Mammary epithelial cell (primary cell): ENCODE results near the gene ST3GAL4.

Experiments
- EZH2 ChIP-seq: IDR thresholded peaks from 2 replicates; pipeline ENCODE4 v1.6.1; 2012; ENCODE audit warnings: low read length, inconsistent platforms, borderline replicate concordance
- TF ChIP-seq, protein P1 (sequence below), 2 donors: IDR thresholded peaks in 1 of 2; conservative IDR thresholded peaks in 1 of 2; 2 replicates each; pipeline ENCODE4 v1.5.1; 2011 to 2012; ENCODE audit warnings: inconsistent platforms in 2 of 2, low read length in 2 of 2, mild to moderate bottlenecking in 2 of 2, control low read depth in 1 of 2, low read depth in 1 of 2; ENCODE audit not compliant: insufficient read depth in 1 of 2; ENCODE audit errors: extremely low read depth in 1 of 2

DNA sequence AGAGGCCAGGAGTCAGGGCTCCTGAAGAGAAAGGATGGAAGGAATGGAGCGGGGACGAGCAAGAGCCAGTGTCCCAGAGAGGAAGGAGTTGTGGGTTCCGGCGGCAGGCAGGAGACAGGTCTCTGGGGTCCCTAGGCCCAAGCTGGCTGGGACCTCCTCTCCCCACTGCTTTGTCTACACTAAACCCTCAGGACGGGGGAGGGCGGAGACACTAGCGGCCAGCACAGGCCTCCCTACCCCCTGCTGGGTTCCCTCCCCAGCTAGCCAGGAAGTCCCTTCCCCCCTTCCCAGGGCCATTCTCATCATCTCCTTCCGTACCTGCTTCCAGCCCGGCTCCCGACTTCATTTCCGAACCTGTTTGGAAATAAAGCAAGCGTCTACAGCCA lies 79.5 kb downstream of the ST3GAL4 start:
- TF ChIP-seq EZH2, result no peak
- TF ChIP-seq, protein P1, sequence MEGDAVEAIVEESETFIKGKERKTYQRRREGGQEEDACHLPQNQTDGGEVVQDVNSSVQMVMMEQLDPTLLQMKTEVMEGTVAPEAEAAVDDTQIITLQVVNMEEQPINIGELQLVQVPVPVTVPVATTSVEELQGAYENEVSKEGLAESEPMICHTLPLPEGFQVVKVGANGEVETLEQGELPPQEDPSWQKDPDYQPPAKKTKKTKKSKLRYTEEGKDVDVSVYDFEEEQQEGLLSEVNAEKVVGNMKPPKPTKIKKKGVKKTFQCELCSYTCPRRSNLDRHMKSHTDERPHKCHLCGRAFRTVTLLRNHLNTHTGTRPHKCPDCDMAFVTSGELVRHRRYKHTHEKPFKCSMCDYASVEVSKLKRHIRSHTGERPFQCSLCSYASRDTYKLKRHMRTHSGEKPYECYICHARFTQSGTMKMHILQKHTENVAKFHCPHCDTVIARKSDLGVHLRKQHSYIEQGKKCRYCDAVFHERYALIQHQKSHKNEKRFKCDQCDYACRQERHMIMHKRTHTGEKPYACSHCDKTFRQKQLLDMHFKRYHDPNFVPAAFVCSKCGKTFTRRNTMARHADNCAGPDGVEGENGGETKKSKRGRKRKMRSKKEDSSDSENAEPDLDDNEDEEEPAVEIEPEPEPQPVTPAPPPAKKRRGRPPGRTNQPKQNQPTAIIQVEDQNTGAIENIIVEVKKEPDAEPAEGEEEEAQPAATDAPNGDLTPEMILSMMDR (conservative IDR thresholded peaks at IDR 0.05 in 1 of 2, IDR thresholded peaks at IDR 0.05 in 1 of 2; ENCODE audit: extremely low read depth in 1 of 2, insufficient read depth in 1 of 2, low read depth in 1 of 2, low read length in 2 of 2), result no peak
